ENCODE measurements around the gene ANKRD44.

Gene ANKRD44

DNA sequence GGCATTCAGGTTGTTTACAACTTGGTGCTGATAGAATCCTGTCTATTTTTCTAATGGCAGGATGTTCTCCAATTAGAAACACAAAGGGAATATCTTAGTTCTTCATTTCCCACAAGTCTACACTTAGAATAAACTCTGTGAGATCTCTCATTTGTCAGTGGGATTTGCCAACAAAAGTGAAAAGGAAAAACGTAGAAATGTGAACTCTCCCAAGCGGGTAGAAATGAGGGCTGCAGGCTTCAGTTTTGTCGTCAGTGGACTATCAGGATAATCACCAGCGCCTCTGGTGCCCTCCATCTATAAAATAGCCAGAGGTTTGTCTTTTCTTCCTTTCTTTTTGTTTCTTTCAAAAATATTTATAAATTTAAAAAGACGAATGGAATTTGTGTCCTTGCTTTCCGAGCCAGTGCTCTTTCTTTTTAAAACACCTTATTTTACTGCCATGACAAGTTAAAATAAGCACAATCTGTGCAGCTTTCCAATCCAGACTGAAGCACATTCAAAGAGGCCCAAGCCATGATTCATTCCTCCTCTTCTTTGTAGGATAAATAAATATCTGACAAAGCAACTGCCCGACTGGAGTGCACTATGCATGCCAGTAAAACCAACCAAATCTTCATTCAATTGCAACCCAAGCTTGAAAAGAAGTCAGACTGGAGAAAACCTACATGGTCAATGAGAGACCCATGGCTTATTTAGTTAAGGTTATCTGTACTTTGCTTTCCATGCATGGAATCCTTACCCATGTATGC, 185.8 kb downstream of the ANKRD44 start:
- H3K9me3 Mint-ChIP-seq = peaks cover 0 to 2% of the 10 kb centered on the region in 2 donors
- H3K36me3 Mint-ChIP-seq = peaks cover 45 to 57% of the 10 kb centered on the region in 2 donors
- no peaks in the 10 kb centered on the region for H3K27me3 Mint-ChIP-seq
- peaks cover 20 to 31% of the 10 kb centered on the region in 2 donors for H3K4me1 Mint-ChIP-seq
- DNase-seq = no peak
- H3K27ac Mint-ChIP-seq = peak overlapping the region; percentile 25
- no peak overlapping the region for H3K4me3 Mint-ChIP-seq
- no peak for ATAC-seq (replicated peaks)

DNA sequence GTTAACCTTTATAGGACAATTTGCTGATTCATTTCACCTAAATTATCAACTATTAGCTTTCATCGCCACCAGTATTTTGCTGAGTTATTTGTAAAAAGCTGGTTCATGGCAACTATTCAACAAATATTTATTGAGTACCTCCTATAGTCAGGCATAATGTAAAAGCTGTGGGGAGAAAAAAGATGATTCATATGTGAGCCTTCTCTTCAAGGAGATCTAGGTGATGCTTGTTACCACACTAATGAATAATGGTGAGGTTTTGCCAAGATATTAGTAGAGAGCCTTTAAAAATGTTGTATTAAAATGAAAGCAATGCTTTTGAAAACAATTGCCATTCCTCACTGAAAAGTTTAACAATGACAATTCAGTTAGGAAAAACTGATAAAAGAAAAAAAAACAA, 187.8 kb downstream of the ANKRD44 start:
- ATAC-seq (replicated peaks) (no peak), DNase-seq (no peak)
- no peaks in the 10 kb centered on the region for H3K27me3 Mint-ChIP-seq
- no peak overlapping the region for H3K4me3 Mint-ChIP-seq
- peaks cover 0 to 2% of the 10 kb centered on the region in 2 donors for H3K9me3 Mint-ChIP-seq
- H3K27ac Mint-ChIP-seq = no peak overlapping the region
- peaks cover 13 to 16% of the 10 kb centered on the region in 2 donors for H3K4me1 Mint-ChIP-seq
- peaks cover 44 to 56% of the 10 kb centered on the region in 2 donors for H3K36me3 Mint-ChIP-seq

DNA sequence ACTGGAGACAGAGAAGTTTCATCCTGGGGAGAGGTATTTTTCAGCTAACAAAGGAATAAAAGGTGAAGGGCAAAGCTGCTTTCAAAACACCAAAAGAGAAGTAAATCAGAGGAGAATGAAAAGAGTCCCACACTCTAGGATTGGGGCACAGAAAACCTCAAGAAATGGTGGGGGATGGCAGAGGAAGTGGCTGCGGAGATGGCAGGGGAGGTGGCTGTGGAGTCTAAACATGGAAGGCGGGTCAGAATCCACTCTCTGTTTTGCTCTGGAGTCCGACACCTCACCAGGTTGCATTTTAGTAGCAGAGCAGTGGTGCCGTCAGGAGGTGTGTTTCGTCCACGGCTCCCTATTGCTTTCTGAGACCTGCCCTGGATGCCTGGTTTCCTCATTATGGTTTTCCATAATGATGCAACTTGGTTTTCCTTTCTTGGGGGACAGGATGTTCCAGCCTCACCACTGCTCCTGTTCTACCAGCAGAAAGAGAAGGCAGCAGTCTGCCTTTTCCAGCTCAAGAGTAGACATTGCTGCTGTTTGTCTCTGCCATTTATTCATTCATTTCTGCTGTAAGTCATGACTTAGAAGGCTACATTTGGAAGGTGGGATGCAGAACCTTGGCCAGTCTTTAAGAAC, 188.7 kb downstream of the ANKRD44 start:
- Mint-ChIP-seq H3K4me3 (peak overlapping the region in 1 of 2 donors; percentile 17), H3K4me1 (peaks cover 11 to 18% of the 10 kb centered on the region in 2 donors)
- no peak for ATAC-seq (replicated peaks)

DNA sequence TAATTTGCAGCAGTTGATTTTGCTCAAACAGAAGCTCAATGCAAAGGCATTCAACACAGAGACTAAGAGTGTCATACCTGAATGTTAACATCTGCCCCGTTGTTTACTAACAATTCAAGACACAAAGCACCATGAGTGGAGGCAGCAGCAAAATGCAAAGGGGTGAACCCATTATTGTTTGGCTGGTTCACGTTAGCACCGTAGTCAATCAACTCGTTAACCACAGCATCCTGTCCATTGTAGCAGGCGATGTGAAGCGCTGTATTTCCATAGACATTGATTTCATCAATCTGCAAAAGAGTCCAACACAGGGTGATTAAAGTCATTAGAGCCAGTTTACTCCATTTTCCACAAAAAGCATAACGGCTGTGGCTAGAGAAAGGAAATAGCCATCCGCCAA, 189.3 kb downstream of the ANKRD44 start:
- no peak for DNase-seq
- Mint-ChIP-seq H3K27me3 (no peaks in the 10 kb centered on the region), H3K36me3 (peaks cover 47 to 59% of the 10 kb centered on the region in 2 donors), H3K4me1 (peaks cover 16 to 24% of the 10 kb centered on the region in 2 donors), H3K9me3 (no peaks in the 10 kb centered on the region), H3K27ac (peak overlapping the region; percentile 56), H3K4me3 (peak overlapping the region; percentile 17 to 31)
- no peak for ATAC-seq (replicated peaks)

More for the DNA sequence above, 188.7 kb downstream of the ANKRD44 start:
- Mint-ChIP-seq H3K27me3 (no peaks in the 10 kb centered on the region), H3K9me3 (no peaks in the 10 kb centered on the region), H3K36me3 (peaks cover 46 to 60% of the 10 kb centered on the region in 2 donors), H3K27ac (peak overlapping the region; percentile 65)
- DNase-seq = no peak

DNA sequence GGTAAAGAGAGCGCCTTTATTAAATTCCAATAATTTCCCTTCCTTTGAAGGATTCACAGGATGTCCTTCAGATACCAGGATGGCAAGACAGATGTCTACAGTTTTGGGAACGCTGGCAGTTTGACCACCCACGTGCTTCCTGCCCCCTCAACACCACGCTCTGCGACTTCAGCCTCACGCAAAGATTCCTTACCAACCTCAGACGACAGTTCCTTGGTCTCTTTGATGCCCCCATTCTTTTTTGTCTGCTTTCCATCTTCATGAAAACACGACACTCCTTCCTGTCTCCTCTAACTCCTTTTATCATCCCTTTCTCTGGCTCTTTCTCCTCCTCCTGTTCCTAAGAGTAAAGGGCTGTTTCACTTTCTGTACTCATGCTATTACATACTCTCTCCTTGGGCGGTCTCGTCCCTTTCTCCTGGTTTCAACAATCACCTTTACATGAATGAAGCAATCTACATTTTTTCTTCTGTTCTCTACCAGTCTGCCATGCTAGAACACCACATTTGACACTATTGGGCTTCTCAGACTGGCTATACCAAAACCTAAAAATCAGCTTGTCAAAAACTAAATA, 194.2 kb downstream of the ANKRD44 start:
- no peak for ATAC-seq (replicated peaks)
- Mint-ChIP-seq H3K4me3 (no peak overlapping the region), H3K27me3 (no peaks in the 10 kb centered on the region), H3K36me3 (peaks cover 37 to 46% of the 10 kb centered on the region in 2 donors), H3K9me3 (no peaks in the 10 kb centered on the region), H3K4me1 (peaks cover 29 to 47% of the 10 kb centered on the region in 2 donors), H3K27ac (peak overlapping the region; percentile 2)
- DNase-seq = no peak

DNA sequence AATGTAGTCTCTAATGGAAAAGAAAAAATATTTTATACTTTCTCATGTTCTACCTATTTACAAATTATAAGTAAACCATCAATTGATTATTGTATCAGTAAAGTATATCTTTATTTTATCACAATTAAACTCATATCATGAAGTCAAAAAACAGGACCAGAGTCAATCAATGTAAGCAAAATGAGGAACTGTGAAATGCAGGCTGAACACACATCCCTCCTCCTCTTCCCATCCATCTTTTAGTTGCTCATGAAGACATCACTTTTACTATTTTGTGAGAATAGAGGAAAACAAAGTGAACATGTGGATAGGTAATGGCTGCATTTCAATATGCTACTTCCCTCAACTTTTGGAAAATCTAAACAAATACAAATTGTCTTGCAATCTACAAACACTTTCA, 195.3 kb downstream of the ANKRD44 start:
- peaks cover 24 to 41% of the 10 kb centered on the region in 2 donors for H3K4me1 Mint-ChIP-seq
- DNase-seq = no peak

DNA sequence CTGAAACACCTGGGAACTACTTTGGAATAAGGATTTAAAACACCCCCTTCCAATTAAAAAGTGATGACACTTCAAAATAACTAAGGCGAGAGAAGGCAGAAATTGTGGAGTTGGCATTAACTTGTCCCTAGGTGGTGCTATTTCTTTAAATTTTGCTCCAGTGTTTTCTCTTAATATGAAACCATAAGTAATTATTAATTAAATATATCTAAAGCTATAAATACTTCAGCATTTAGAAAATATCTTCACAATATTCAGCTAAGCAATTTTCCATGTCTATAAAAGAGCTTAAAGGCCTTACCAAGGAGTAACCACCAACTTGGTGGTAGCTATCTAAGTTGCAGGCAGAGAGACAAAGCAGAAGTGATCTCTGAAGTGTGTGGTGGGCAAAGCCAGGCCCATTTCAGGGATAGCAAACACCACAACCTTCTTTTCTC, 197.3 kb downstream of the ANKRD44 start:
- ATAC-seq (replicated peaks) (peak; percentile 82 to 91), DNase-seq (no peak)
- H3K27me3 Mint-ChIP-seq = no peaks in the 10 kb centered on the region
- no peaks in the 10 kb centered on the region for H3K9me3 Mint-ChIP-seq
- H3K36me3 Mint-ChIP-seq = peaks cover 25 to 32% of the 10 kb centered on the region in 2 donors
- no peak overlapping the region for H3K4me3 Mint-ChIP-seq
- peak overlapping the region; percentile 31 for H3K27ac Mint-ChIP-seq
- H3K4me1 Mint-ChIP-seq = peaks cover 22 to 47% of the 10 kb centered on the region in 2 donors

More for the DNA sequence above, 195.3 kb downstream of the ANKRD44 start:
- ATAC-seq (replicated peaks) = no peak
- Mint-ChIP-seq H3K9me3 (no peaks in the 10 kb centered on the region), H3K4me3 (no peak overlapping the region), H3K27ac (no peak overlapping the region), H3K36me3 (peaks cover 30 to 42% of the 10 kb centered on the region in 2 donors), H3K27me3 (no peaks in the 10 kb centered on the region)

DNA sequence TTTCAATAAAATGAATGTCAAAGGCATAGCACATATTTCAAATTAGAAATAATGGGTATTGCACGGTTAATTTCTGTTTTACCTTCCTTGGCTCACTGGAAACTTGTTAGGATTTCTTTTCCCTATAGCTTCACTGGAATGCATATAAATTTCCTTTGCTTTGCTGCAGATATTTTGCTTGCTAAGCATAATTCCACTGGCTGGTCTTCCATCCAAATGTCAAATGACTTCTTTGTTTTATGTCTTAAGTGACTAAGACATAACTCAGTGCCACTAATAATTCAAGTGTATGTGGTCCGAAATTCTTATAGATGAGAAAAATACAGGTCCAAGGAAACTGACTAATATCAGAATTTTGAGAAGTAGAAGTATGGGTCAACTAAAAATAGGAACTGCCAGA, 201.3 kb downstream of the ANKRD44 start:
- ATAC-seq (replicated peaks) (no peak), DNase-seq (no peak)
- H3K4me3 Mint-ChIP-seq = no peak overlapping the region
- H3K27ac Mint-ChIP-seq = no peak overlapping the region
- peaks cover 12 to 18% of the 10 kb centered on the region in 2 donors for H3K36me3 Mint-ChIP-seq
- H3K27me3 Mint-ChIP-seq = no peaks in the 10 kb centered on the region
- no peaks in the 10 kb centered on the region for H3K9me3 Mint-ChIP-seq
- H3K4me1 Mint-ChIP-seq = peaks cover 4 to 17% of the 10 kb centered on the region in 2 donors

DNA sequence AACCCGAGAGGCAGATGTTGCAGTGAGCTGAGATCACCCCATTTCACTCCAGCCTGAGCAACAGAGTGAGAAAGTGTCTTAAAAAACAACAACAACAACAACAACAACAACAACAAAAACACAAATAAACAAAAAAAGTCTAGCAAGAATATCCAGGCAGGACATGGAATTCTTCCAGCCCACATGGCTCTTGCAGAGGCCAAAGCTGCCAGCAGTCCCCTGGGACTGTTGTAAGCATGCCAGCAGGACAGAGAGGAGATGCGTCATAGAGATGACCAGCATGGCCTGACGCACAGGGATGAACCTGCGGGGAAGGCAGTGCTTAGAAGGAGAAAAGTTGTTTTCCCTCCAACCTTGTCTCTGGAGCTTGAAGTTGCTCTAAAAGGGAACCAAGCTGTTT, 201.8 kb downstream of the ANKRD44 start:
- no peak for ATAC-seq (replicated peaks)
- Mint-ChIP-seq H3K4me3 (no peak overlapping the region), H3K27me3 (no peaks in the 10 kb centered on the region), H3K9me3 (no peaks in the 10 kb centered on the region), H3K27ac (no peak overlapping the region), H3K4me1 (peaks cover 4 to 14% of the 10 kb centered on the region in 2 donors), H3K36me3 (peaks cover 12 to 18% of the 10 kb centered on the region in 2 donors)
- no peak for DNase-seq

DNA sequence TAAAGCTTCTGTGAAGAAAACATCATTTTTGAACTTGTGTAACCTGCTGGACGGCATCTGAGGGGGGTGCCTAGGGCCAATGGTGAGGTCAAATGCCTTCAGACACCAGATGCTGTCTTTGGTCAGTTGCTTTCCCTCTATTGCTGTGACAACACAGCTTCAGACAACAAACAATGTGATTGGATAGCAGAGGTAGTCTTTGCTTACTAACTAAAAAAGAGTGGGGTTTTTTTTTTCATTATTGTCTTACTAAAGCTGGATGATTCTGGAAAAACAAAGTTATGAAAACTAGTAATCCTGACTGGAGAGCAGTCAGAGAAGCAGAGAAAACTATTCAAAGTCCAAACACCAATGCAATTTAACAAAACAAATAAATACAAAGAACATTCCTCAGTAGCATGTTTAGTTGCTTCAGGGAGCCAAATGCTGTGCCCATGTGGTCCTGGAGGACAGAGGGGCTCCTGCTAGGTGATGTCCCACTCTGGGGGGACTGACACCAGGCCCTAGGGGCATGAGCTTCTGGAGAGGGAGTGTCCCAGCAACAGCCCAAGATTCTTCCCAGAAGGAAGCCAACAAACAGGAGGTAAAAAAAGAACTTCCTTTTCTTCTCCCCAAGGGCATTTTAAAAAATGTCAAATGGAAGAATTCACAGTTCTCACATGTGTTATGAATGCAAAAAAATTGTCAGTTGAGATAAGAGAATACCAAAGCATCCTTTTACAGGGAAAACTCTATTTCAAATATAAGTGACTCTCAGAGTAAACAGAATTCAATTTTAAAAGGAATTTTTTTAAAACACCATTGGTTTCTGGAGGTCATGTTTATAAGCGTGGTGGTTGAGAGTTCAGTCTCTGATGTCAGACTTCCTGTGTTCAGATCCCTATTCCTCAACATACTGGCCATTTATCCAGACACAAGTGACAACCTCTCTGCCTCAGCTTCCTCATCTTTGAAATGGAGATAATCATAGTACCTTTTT, 203.0 kb downstream of the ANKRD44 start:
- Mint-ChIP-seq H3K9me3 (no peaks in the 10 kb centered on the region), H3K4me1 (peaks cover 0 to 6% of the 10 kb centered on the region in 2 donors)
- ATAC-seq (replicated peaks) = no peak

DNA sequence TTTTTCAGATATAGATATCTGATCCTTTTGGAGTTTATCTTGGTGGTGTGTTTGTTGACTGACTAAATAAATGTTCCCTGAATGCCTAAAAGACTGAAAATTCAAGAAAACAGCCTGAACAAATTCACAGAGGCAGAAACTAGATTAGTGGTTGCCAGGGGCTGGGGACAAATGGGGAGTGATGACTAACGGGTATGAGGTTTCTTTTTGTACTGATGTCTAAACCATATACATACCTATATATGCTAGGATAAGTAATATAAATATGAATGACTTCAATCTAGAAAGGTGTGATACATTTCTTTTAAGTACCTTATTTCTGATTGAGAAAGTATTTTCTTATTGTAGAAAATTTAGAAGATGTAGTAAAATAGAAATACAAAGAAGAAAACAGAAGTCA, 207.2 kb downstream of the ANKRD44 start:
- H3K27me3 Mint-ChIP-seq = no peaks in the 10 kb centered on the region
- DNase-seq (no peak), ATAC-seq (replicated peaks) (no peak)
- no peak overlapping the region for H3K4me3 Mint-ChIP-seq
- H3K4me1 Mint-ChIP-seq = peaks cover 0 to 1% of the 10 kb centered on the region in 2 donors
- H3K27ac Mint-ChIP-seq = no peak overlapping the region
- no peaks in the 10 kb centered on the region for H3K9me3 Mint-ChIP-seq
- peaks cover 18 to 42% of the 10 kb centered on the region in 2 donors for H3K36me3 Mint-ChIP-seq

More for the DNA sequence above, 203.0 kb downstream of the ANKRD44 start:
- Mint-ChIP-seq H3K4me3 (no peak overlapping the region), H3K27me3 (no peaks in the 10 kb centered on the region), H3K36me3 (peaks cover 12 to 24% of the 10 kb centered on the region in 2 donors), H3K27ac (peak overlapping the region; percentile 74)
- no peak for DNase-seq

DNA sequence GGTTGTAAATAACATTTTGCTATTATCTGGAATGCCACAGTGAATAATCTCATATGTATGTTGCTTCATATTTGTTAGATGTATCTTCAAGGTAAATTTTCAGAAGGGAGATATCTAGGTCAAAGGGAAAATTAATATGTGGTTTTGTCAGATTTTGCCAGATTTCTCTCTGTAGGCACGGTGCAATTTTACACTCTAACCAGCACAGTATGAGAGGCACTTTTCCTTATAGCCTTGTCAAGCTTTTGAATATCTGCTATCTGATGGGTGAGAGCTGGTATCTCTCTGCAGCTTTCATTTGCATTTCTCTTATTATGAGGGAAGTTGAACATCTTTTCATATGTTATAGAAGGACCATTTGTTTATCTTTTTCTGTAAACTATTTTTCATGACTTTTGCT, 208.3 kb downstream of the ANKRD44 start:
- H3K4me1 Mint-ChIP-seq = peaks cover 0 to 5% of the 10 kb centered on the region in 2 donors
- ATAC-seq (replicated peaks) (no peak), DNase-seq (no peak)
- H3K9me3 Mint-ChIP-seq = no peaks in the 10 kb centered on the region
- H3K36me3 Mint-ChIP-seq = peaks cover 26 to 51% of the 10 kb centered on the region in 2 donors
- H3K27me3 Mint-ChIP-seq = no peaks in the 10 kb centered on the region
- H3K4me3 Mint-ChIP-seq = no peak overlapping the region
- H3K27ac Mint-ChIP-seq = peak overlapping the region; percentile 67

DNA sequence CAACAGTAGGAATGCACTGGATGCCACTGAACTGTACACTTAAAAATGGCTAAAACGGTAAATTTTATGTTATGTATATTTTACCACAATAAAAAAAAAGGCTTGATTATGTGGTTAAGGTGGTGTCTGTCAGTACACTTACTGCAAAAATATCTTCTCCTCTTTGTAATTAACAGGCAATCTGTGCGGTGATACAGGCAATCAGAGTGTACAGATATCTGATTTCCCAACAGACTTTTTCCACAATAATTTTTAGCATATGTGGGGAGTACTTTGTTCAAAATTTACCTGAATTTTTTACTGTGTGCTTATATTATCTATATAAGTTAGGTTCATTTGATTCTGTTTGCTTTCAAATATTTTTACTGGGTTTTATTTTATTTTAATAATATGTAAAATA, 209.1 kb downstream of the ANKRD44 start:
- Mint-ChIP-seq H3K4me3 (no peak overlapping the region), H3K36me3 (peaks cover 27 to 51% of the 10 kb centered on the region in 2 donors), H3K9me3 (no peaks in the 10 kb centered on the region), H3K4me1 (peaks cover 0 to 7% of the 10 kb centered on the region in 2 donors), H3K27ac (no peak overlapping the region), H3K27me3 (no peaks in the 10 kb centered on the region)
- DNase-seq = no peak
- no peak for ATAC-seq (replicated peaks)

All from stimulated activated naive B cell treated with anti-CD40 and anti-IgM and Interleukin-4, amounts not matched to agents 10 μg/mL and 1 μg/mL and 100 μg/mL, for 72 hours (primary cell).